ENCODE data around the gene BLOC1S4.

DNA sequence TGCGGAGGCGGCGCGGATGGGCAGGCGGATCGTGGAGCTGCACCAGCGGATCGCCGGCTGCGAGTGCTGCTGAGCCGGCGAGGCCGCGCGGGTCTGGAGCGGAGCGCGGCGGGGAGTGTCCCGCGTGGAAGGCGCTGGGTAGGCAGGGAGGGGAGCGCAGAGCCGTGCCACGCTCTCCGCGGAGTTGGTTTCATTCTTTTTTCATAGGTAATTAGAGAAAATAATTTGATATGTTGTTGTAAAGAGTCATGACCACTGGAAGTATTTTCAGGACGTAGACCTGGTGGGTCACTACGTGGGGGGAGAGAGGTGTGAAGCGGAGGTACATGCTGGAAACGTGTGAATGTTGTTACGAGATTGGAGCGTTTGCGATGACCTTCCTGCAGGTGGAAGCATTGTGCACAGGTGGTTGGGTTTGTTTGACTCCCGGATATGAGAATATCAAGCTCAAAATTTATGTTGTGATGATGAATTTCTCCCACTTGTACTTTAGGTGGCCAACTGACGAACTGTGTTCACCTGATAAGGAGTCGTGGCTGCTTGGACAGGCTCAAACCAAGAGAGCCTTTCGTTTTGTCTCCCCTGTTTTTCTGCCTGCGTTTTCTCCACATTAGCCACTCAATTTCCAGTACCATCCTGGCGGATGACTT, 41.3 kb upstream of the BLOC1S4 start:
- TF ChIP-seq SP1 (IDR thresholded peaks at IDR 0.05) (no peak), ZNF384 (IDR thresholded peaks at IDR 0.05) (no peak), FOXA1 (IDR thresholded peaks at IDR 0.05) (no peak), HDGF (IDR thresholded peaks at IDR 0.05; ENCODE audit: borderline replicate concordance) (no peak), NFRKB (IDR thresholded peaks at IDR 0.05) (no peak), TARDBP (IDR thresholded peaks at IDR 0.05) (no peak), BHLHE40 (IDR thresholded peaks at IDR 0.05; ENCODE audit: borderline replicate concordance) (no peak)
